Endodermal cell (in vitro differentiated cells): Measurements from ENCODE around the gene CCDC92. TPM values are rescaled to one million over a fixed set of nuclear protein-coding genes. Genes with fewer than 3 reads are reported as not detected.
A peak's percentile ranks its signal among the peaks of the same experiment; 100 is the strongest.

Experiments
- DNase-seq: peaks from one replicate; pipeline ENCODE4 v3.0.0-alpha.2; 2017
- H3K27ac ChIP-seq: 2 replicates; pipeline ENCODE4 v1.5.1; 2013; ENCODE audit warnings: mild to moderate bottlenecking, low read depth, low read length, moderate library complexity
- H3K27me3 ChIP-seq: 2 replicates; pipeline ENCODE4 v1.6.1; 2013; ENCODE audit warnings: mild to moderate bottlenecking, low read length, moderate library complexity; ENCODE audit not compliant: insufficient read depth, control insufficient read depth, poor library complexity, severe bottlenecking
- H3K36me3 ChIP-seq: 2 replicates; pipeline ENCODE4 v1.7.0; 2013; ENCODE audit warnings: mild to moderate bottlenecking, low read length, moderate library complexity; ENCODE audit not compliant: control insufficient read depth, insufficient read depth
- H3K4me1 ChIP-seq: one replicate; pipeline ENCODE4 v1.7.0; 2013; ENCODE audit warnings: low read length; ENCODE audit not compliant: control insufficient read depth, insufficient read depth
- H3K4me3 ChIP-seq: 2 replicates; pipeline ENCODE4 v1.5.1; 2013; ENCODE audit warnings: mild to moderate bottlenecking, low read length, moderate library complexity
- H3K9ac ChIP-seq: 2 replicates; pipeline ENCODE4 v1.6.1; 2013; ENCODE audit warnings: mild to moderate bottlenecking, low read length, moderate library complexity; ENCODE audit not compliant: poor library complexity, severe bottlenecking; ENCODE audit errors: extremely low read depth
- H3K9me3 ChIP-seq: 2 replicates; pipeline ENCODE4 v1.6.1; 2013; ENCODE audit warnings: mild to moderate bottlenecking, low read length, moderate library complexity; ENCODE audit not compliant: control insufficient read depth
- H3K27ac Mint-ChIP-seq: 2 replicates; pipeline ENCODE4 v1.8.0; 2020; ENCODE audit warnings: mixed read lengths
- H3K27me3 Mint-ChIP-seq: 2 replicates; pipeline ENCODE4 v1.8.0; 2021; ENCODE audit warnings: mild to moderate bottlenecking, mixed read lengths; ENCODE audit not compliant: insufficient read depth
- H3K36me3 Mint-ChIP-seq: 2 replicates; pipeline ENCODE4 v1.8.0; 2020; ENCODE audit warnings: low read depth, mixed read lengths
- H3K4me1 Mint-ChIP-seq: 2 replicates; pipeline ENCODE4 v1.8.0; 2020; ENCODE audit warnings: mixed read lengths
- H3K4me3 Mint-ChIP-seq: 2 replicates; pipeline ENCODE4 v1.8.0; 2020; ENCODE audit warnings: mild to moderate bottlenecking, moderate library complexity, mixed read lengths
- H3K9me3 Mint-ChIP-seq: 2 replicates; pipeline ENCODE4 v1.8.0; 2020; ENCODE audit warnings: mild to moderate bottlenecking, mixed read lengths
- CTCF ChIP-seq: fragments of 200-600 bp; sonication (generic); conservative IDR thresholded peaks from 2 replicates; pipeline ENCODE4 v1.5.0; 2021; ENCODE audit warnings: antibody characterized with exemption, mild to moderate bottlenecking
- WGBS, 2 experiments: methylation state at CpG; one replicate each; pipeline versions ENCODE4 v1.1.5 to v1.1.7; 2013; ENCODE audit warnings: missing lambda C conversion rate in 2 of 2, mixed read lengths in 1 of 2; ENCODE audit not compliant: insufficient coverage in 1 of 2, insufficient read length in 1 of 2; 5-methylcytosine and 5-hydroxymethylcytosine counted together
- total RNA-seq, 2 donors: library from RNA; stranded (reverse); fragmentation: NEBNext Ultra II Directional in 1 of 2; extraction: Animal tissue kit (Norgen Biotek cat#: 25700) in 1 of 2; gene quantifications; 2 replicates in 1 of 2; 3 replicates in 1 of 2; pipeline ENCODE4 v1.2.1, GENCODE V29; 2021

The CCDC92 gene
- total RNA-seq, 2 donors from 2014 or later = 37.9 to 45.1 TPM

GRCh38 chr12:123899368-123899767, 73.3 kb downstream of the CCDC92 start:
- Histone ChIP-seq H3K9ac (no peak overlapping the region), H3K36me3 (no peaks in the 10 kb centered on the region), H3K4me1 (peaks cover 3% of the 10 kb centered on the region), H3K27me3 (no peaks in the 10 kb centered on the region), H3K4me3 (no peak overlapping the region), H3K9me3 (no peaks in the 10 kb centered on the region), H3K27ac (no peak overlapping the region)
- H3K36me3 Mint-ChIP-seq = no peaks in the 10 kb centered on the region
- peaks cover 6% of the 10 kb centered on the region for H3K9me3 Mint-ChIP-seq
- H3K4me3 Mint-ChIP-seq = no peak overlapping the region
- no peak for DNase-seq
- peaks cover 14% of the 10 kb centered on the region for H3K27me3 Mint-ChIP-seq
- TF ChIP-seq CTCF = no peak
- H3K27ac Mint-ChIP-seq = no peak overlapping the region
- 93 to 96% methylated on average over 9 of the region's 9 CpGs for WGBS, 2 experiments
- peaks cover 6% of the 10 kb centered on the region for H3K4me1 Mint-ChIP-seq

GRCh38 chr12:123898673-123899072, 74.0 kb downstream of the CCDC92 start:
- H3K4me3 ChIP-seq = no peak overlapping the region
- WGBS, 2 experiments = 94 to 98% methylated on average over 15 to 18 of the region's 18 CpGs
- H3K4me1 Mint-ChIP-seq = peaks cover 6% of the 10 kb centered on the region
- peaks cover 3% of the 10 kb centered on the region for H3K4me1 ChIP-seq
- no peak overlapping the region for H3K27ac Mint-ChIP-seq
- H3K36me3 ChIP-seq = no peaks in the 10 kb centered on the region
- no peak overlapping the region for H3K4me3 Mint-ChIP-seq
- no peak overlapping the region for H3K9ac ChIP-seq
- H3K27me3 Mint-ChIP-seq = peaks cover 10% of the 10 kb centered on the region
- peaks cover 6% of the 10 kb centered on the region for H3K9me3 Mint-ChIP-seq
- TF ChIP-seq CTCF = no peak
- peak; percentile 69 for DNase-seq
- H3K27ac ChIP-seq = no peak overlapping the region
- no peaks in the 10 kb centered on the region for H3K27me3 ChIP-seq
- H3K36me3 Mint-ChIP-seq = no peaks in the 10 kb centered on the region
- no peaks in the 10 kb centered on the region for H3K9me3 ChIP-seq

DNA sequence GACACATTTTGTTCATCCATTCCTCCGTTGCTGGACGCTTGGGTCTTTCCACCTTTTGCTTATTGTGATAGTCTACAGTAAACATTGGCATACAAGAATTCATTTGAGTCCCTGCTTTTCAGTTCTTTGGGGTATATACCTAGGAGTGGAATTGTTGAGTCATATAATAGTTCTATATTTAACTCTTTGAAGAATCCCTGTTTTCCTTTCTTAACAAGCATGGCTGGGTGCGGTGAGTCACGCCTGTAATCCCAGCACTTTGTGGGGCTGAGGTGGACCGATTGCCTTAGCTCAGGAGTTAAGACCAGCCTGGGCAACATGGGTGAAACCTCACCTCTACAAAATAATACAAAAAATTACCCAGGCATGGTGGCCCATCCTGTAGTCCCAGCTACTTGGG, 75.4 kb downstream of the CCDC92 start:
- H3K9me3 Mint-ChIP-seq = peaks cover 6% of the 10 kb centered on the region
- no peaks in the 10 kb centered on the region for H3K36me3 Mint-ChIP-seq
- Histone ChIP-seq H3K9ac (no peak overlapping the region), H3K27me3 (no peaks in the 10 kb centered on the region), H3K9me3 (no peaks in the 10 kb centered on the region), H3K27ac (no peak overlapping the region), H3K4me3 (no peak overlapping the region), H3K36me3 (no peaks in the 10 kb centered on the region), H3K4me1 (peaks cover 3% of the 10 kb centered on the region)
- peaks cover 10% of the 10 kb centered on the region for H3K27me3 Mint-ChIP-seq
- TF ChIP-seq CTCF = no peak
- no peak for DNase-seq
- H3K4me1 Mint-ChIP-seq = peaks cover 6% of the 10 kb centered on the region
- H3K4me3 Mint-ChIP-seq = no peak overlapping the region
- H3K27ac Mint-ChIP-seq = no peak overlapping the region
- WGBS, 2 experiments = 89 to 95% methylated on average over 3 to 5 of the region's 5 CpGs
